SU-DHL-6 (cell line): ENCODE results near the gene FUT1.

Experiments
- H2AFZ ChIP-seq: fragments of 200-600 bp; sonication (generic); 2 replicates; pipeline ENCODE4 v1.6.1; 2014; ENCODE audit warnings: low read depth, mild to moderate bottlenecking, moderate library complexity, mixed read lengths, antibody characterized with exemption, low read length; ENCODE audit not compliant: severe bottlenecking
- H3F3A ChIP-seq: fragments of 200-600 bp; shearing (Covaris generic); 2 replicates; pipeline ENCODE4 v1.6.0; 2016; ENCODE audit warnings: antibody characterized with exemption, mild to moderate bottlenecking; ENCODE audit not compliant: insufficient read depth
- H3K27ac ChIP-seq: fragments of 200-600 bp; sonication (generic); 2 replicates; pipeline ENCODE4 v1.5.1; 2016; ENCODE audit warnings: low read depth, mild to moderate bottlenecking, low read length, moderate library complexity, mixed read lengths
- H3K27me3 ChIP-seq: fragments of 200-600 bp; sonication (generic), shearing (Covaris generic); 2 replicates; pipeline ENCODE4 v1.6.0; 2014; ENCODE audit warnings: mild to moderate bottlenecking, low read length
- H3K36me3 ChIP-seq: fragments of 200-600 bp; sonication (generic); 2 replicates; pipeline ENCODE4 v1.6.1; 2014; ENCODE audit warnings: mild to moderate bottlenecking, low read length, mixed read lengths
- H3K4me2 ChIP-seq: fragments of 300-600, 200-600 bp; shearing (Covaris generic), sonication (generic); 2 replicates; pipeline ENCODE4 v1.6.0; 2014; ENCODE audit warnings: low read length, low read depth, mild to moderate bottlenecking; ENCODE audit not compliant: poor library complexity, severe bottlenecking
- H3K4me3 ChIP-seq: fragments of 200-600 bp; sonication (generic); 2 replicates; pipeline ENCODE4 v1.5.1; 2014; ENCODE audit warnings: antibody characterized with exemption, low read length, mild to moderate bottlenecking, mixed read lengths; ENCODE audit not compliant: insufficient read depth, poor library complexity, severe bottlenecking
- H3K79me2 ChIP-seq: fragments of 200-600 bp; sonication (generic); 2 replicates; pipeline ENCODE4 v1.6.1; 2014; ENCODE audit warnings: mild to moderate bottlenecking, low read length, moderate library complexity; ENCODE audit not compliant: insufficient read depth
- H3K9ac ChIP-seq: fragments of 200-600 bp; sonication (generic); 2 replicates; pipeline ENCODE4 v1.7.0; 2014; ENCODE audit warnings: mild to moderate bottlenecking, low read length
- H3K9me2 ChIP-seq: fragments of 200-600 bp; sonication (generic); replicated peaks from 2 replicates; pipeline ENCODE4 v1.6.1; 2014; ENCODE audit warnings: low read length; ENCODE audit not compliant: insufficient read depth
- H3K9me3 ChIP-seq: fragments of 200-600 bp; sonication (generic); 2 replicates; pipeline ENCODE4 v1.6.1; 2014; ENCODE audit warnings: low read length, mixed read lengths; ENCODE audit not compliant: insufficient read depth
- H4K20me1 ChIP-seq: fragments of 200-600 bp; sonication (generic); 2 replicates; pipeline ENCODE4 v1.6.1; 2014; ENCODE audit warnings: low read depth, mild to moderate bottlenecking, antibody characterized with exemption, low read length, moderate library complexity, mixed read lengths
- EZH2phosphoT487 ChIP-seq: fragments of 200-600 bp; sonication (generic), shearing (Covaris generic); conservative IDR thresholded peaks from 2 replicates; pipeline ENCODE4 v1.6.1; 2018; ENCODE audit warnings: mild to moderate bottlenecking, antibody characterized with exemption, low read length, moderate library complexity, mixed read lengths
- TF ChIP-seq, protein P1 (sequence below): fragments of 200-600 bp; sonication (generic); IDR thresholded peaks from one replicate; pipeline ENCODE4 v1.5.1; 2017; ENCODE audit warnings: antibody characterized with exemption, mild to moderate bottlenecking, low read length, moderate library complexity; ENCODE audit not compliant: insufficient read depth, poor library complexity, severe bottlenecking

Gene FUT1

GRCh38 chr19:48797103-48797502, 44.7 kb upstream of the FUT1 start:
- TF ChIP-seq EZH2phosphoT487, result no peak
- TF ChIP-seq, protein P1, sequence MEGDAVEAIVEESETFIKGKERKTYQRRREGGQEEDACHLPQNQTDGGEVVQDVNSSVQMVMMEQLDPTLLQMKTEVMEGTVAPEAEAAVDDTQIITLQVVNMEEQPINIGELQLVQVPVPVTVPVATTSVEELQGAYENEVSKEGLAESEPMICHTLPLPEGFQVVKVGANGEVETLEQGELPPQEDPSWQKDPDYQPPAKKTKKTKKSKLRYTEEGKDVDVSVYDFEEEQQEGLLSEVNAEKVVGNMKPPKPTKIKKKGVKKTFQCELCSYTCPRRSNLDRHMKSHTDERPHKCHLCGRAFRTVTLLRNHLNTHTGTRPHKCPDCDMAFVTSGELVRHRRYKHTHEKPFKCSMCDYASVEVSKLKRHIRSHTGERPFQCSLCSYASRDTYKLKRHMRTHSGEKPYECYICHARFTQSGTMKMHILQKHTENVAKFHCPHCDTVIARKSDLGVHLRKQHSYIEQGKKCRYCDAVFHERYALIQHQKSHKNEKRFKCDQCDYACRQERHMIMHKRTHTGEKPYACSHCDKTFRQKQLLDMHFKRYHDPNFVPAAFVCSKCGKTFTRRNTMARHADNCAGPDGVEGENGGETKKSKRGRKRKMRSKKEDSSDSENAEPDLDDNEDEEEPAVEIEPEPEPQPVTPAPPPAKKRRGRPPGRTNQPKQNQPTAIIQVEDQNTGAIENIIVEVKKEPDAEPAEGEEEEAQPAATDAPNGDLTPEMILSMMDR, result no peak
- H2AFZ ChIP-seq, result no peak overlapping the region
- no peaks in the 10 kb centered on the region for H3K9me3 ChIP-seq
- no peak overlapping the region for H3K27ac ChIP-seq
- no peaks in the 10 kb centered on the region for H4K20me1 ChIP-seq
- H3K27me3 ChIP-seq, result no peaks in the 10 kb centered on the region
- H3K4me3 ChIP-seq, result no peak overlapping the region
- H3K9ac ChIP-seq, result no peak overlapping the region
- no peaks in the 10 kb centered on the region for H3K79me2 ChIP-seq
- H3K4me2 ChIP-seq, result no peak overlapping the region
- H3K36me3 ChIP-seq, result no peaks in the 10 kb centered on the region
- H3F3A ChIP-seq, result no peaks in the 10 kb centered on the region
- no peaks in the 10 kb centered on the region for H3K9me2 ChIP-seq

- H2AFZ ChIP-seq, result no peak overlapping the region
- no peaks in the 10 kb centered on the region for H3K79me2 ChIP-seq
- no peak for TF ChIP-seq EZH2phosphoT487
- TF ChIP-seq, protein P1, result no peak
- H4K20me1 ChIP-seq, result no peaks in the 10 kb centered on the region
- H3K9me2 ChIP-seq, result no peaks in the 10 kb centered on the region
- H3K4me3 ChIP-seq, result no peak overlapping the region
- H3K36me3 ChIP-seq, result no peaks in the 10 kb centered on the region
- no peak overlapping the region for H3K27ac ChIP-seq
- no peaks in the 10 kb centered on the region for H3K9me3 ChIP-seq
- no peak overlapping the region for H3K9ac ChIP-seq
- no peaks in the 10 kb centered on the region for H3K27me3 ChIP-seq
- no peak overlapping the region for H3K4me2 ChIP-seq
- no peaks in the 10 kb centered on the region for H3F3A ChIP-seq
Observed at GRCh38 chr19:48796298-48797083, 44.0 kb upstream of the FUT1 start.

GRCh38 chr19:48795685-48796070, 43.2 kb upstream of the FUT1 start:
- Histone ChIP-seq H3K36me3 (no peaks in the 10 kb centered on the region), H3K4me2 (peak overlapping the region; percentile 53)

More at GRCh38 chr19:48795685-48796070, 43.2 kb upstream of the FUT1 start:
- H3K9me2 ChIP-seq, result no peaks in the 10 kb centered on the region
- no peaks in the 10 kb centered on the region for H3K27me3 ChIP-seq
- H4K20me1 ChIP-seq, result no peaks in the 10 kb centered on the region
- no peaks in the 10 kb centered on the region for H3K9me3 ChIP-seq
- no peak for TF ChIP-seq EZH2phosphoT487
- TF ChIP-seq, protein P1, result no peak
- H2AFZ ChIP-seq, result no peak overlapping the region
- no peaks in the 10 kb centered on the region for H3K79me2 ChIP-seq
- H3K4me3 ChIP-seq, result no peak overlapping the region
- no peaks in the 10 kb centered on the region for H3F3A ChIP-seq
- H3K9ac ChIP-seq, result no peak overlapping the region
- no peak overlapping the region for H3K27ac ChIP-seq
